ENCODE data around the gene THAP11. TPM values are rescaled to one million over a fixed set of nuclear protein-coding genes. Genes with fewer than 3 reads are reported as not detected.

The THAP11 gene
- polyA plus RNA-seq, 2 of the 4 experiments (the other 2 are of a cell fraction): 30.9 to 33.2 TPM

DNA sequence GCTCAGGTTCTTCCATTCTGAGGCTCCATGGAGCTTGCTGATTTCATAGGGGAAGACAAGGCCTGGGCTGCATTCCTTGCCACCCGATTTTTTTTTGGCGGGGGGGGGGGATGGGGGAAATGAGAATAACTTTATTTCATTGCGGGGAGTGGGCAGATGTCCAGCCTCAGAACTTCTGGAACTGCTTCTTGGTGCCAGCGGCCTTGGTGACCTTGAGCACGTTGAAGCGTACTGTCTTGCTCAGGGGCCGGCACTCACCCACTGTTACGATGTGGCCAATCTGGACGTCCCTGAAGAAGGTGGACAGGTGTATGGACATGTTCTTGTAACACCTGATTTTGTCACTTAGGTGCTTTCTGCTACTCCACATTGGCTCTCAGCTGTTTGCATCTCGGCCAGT is 13.7 kb downstream of the THAP11 start:
- no peak for DNase-seq (ENCODE audit: low read depth in 1 of 2, low spot score in 1 of 2)
- Histone ChIP-seq H3K4me2 (no peak overlapping the region), H3K4me1 (peaks cover 40% of the 10 kb centered on the region), H3K27ac (no peak overlapping the region), H3K4me3 (no peak overlapping the region), H3K9me3 (no peaks in the 10 kb centered on the region)
- TF ChIP-seq FOXS1 (CRISPR knock-in tag; IDR thresholded peaks at IDR 0.05) (no peak), ESRRA (IDR thresholded peaks at IDR 0.05; ENCODE audit: borderline replicate concordance, low read length) (no peak), GATA3 (IDR thresholded peaks at IDR 0.05; ENCODE audit: borderline replicate concordance) (no peak)
- TF ChIP-seq, protein P1, sequence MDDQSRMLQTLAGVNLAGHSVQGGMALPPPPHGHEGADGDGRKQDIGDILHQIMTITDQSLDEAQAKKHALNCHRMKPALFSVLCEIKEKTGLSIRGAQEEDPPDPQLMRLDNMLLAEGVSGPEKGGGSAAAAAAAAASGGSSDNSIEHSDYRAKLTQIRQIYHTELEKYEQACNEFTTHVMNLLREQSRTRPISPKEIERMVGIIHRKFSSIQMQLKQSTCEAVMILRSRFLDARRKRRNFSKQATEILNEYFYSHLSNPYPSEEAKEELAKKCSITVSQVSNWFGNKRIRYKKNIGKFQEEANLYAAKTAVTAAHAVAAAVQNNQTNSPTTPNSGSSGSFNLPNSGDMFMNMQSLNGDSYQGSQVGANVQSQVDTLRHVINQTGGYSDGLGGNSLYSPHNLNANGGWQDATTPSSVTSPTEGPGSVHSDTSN (IDR thresholded peaks at IDR 0.05): no peak
- FAIRE-seq: no peak
- WGBS (ENCODE audit: missing lambda C conversion rate): 87% methylated on average over 10 of the region's 10 CpGs
- ChIA-PET POLR2A (no interaction called here), CTCF (interaction anchor here (0.7 to 1.9 kb wide), 5 partner anchors 9 to 61 kb away, joined by 3 to 10 read pairs (median 4); no protein-coding TSS in a partner anchor)
- ATAC-seq: no peak

DNA sequence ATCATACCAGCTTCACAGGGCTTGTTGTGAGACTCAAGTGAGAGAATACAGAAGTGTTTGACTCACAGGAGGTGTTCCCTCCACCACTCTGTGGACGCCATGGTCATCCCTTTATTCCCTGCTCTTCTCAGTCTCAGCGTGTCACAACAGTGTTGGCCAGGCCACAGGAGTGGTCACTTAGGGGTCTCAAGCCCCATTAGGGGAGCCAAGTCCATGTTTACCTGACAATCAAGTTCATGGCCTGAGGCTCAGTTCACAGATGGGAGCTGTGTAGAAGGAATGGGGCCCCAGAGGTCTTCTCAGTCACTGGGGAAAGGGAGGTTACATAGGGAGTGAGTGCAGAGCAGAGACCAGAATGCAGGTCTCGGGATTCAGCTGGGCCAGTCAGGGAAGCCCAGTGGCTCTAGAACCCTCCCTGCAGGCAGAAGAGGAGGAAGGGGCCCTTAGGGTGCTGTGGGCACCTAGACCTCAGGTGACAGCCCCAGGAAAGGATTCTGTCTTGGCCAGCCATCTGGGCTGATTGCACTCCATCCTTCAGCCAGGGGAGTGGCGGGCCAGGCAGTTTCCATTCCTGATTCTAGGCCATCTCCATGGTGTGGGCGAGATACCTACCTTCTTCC is 14.9 kb downstream of the THAP11 start:
- peak overlapping the region in 1 of 2 experiments; percentile 56; a peak in 3 of 6 replicates for H3K27ac ChIP-seq
- CTCF ChIA-PET: interaction anchor here (0.7 to 1.7 kb wide), 5 partner anchors 9 to 58 kb away, joined by 3 to 7 read pairs (median 3); partner anchors contain the start of gene NRN1L

DNA sequence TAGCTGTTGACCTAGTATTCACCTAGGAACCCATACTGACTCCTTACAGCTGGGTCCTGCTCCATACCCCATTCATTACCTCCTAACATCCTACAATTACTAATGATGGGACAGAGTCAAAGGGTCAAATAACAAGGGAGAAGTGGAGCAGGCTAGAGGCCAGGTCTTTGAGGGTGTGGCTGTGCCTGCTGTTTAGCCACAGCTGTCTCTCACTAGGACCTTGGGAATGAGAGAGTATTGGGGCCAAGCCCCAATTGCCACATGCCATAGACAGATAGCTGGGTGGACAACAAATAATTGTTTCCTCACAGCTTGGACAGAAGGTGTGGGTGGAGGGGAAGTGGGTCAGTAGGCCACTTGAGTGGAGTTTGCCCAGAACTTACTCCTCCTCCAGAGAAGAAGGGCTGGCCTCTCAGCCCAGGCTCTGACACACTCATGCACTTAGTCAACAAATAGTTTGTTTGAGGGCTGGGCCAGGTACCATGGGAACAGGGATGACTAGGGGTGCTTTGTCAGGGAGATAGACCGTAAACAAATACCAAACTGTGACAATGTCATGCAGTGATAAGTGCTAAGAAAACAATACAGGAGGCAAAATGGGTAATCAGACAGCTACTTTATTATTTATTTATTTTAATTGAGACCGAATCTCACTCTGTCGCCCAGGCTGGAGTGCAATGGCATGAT is 15.6 kb downstream of the THAP11 start:
- ChIA-PET CTCF (interaction anchor here (0.7 to 1.7 kb wide), 5 partner anchors 9 to 58 kb away, joined by 3 to 7 read pairs (median 3); partner anchors contain the start of gene NRN1L), POLR2A (interaction anchor here (0.7 kb wide), 1 partner anchor 41 kb away, joined by 3 read pairs; no protein-coding TSS in a partner anchor)
- no peak for FAIRE-seq
- Histone ChIP-seq H3K4me3 (no peak overlapping the region), H3K4me2 (peak overlapping the region; percentile 65), H3K4me1 (peaks cover 54% of the 10 kb centered on the region), H3K9me3 (no peaks in the 10 kb centered on the region), H3K27ac (peak overlapping the region in 1 of 2 experiments; percentile 56; a peak in 3 of 6 replicates)
- TF ChIP-seq KDM1A (IDR thresholded peaks at IDR 0.05; ENCODE audit: low read depth): no peak
- TF ChIP-seq PHF8 (IDR thresholded peaks at IDR 0.05; ENCODE audit: borderline replicate concordance, low read depth): no peak
- TF ChIP-seq GATA3 (IDR thresholded peaks at IDR 0.05; ENCODE audit: borderline replicate concordance): peak; percentile 29; the same call in 1 of the 2 replicates
- TF ChIP-seq FOSL2 (IDR thresholded peaks at IDR 0.05): no peak; the same call in 1 of the 2 replicates
- peak; percentile 85 for TF ChIP-seq FOSL2 (CRISPR knock-in tag; IDR thresholded peaks at IDR 0.05)
- TF ChIP-seq CEBPB (IDR thresholded peaks at IDR 0.05): no peak
- TF ChIP-seq, protein P2, sequence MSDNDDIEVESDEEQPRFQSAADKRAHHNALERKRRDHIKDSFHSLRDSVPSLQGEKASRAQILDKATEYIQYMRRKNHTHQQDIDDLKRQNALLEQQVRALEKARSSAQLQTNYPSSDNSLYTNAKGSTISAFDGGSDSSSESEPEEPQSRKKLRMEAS (IDR thresholded peaks at IDR 0.05): 0 out of 2 replicates have a peak, but pooled peaks have one; percentile 37
- TF ChIP-seq MAFK (IDR thresholded peaks at IDR 0.05; ENCODE audit: partially characterized antibody): peak; percentile 34
- TF ChIP-seq, protein P1 (IDR thresholded peaks at IDR 0.05): peak; percentile 54; the same call in 1 of the 2 replicates
- no peak for TF ChIP-seq MYC (IDR thresholded peaks at IDR 0.05; ENCODE audit: borderline replicate concordance, low read length)
- ATAC-seq: peak; percentile 97 to 98
- DNase-seq (ENCODE audit: low read depth in 1 of 2, low spot score in 1 of 2): peak; percentile 95 to 96
- 26% methylated on average over 3 of the region's 3 CpGs for WGBS (ENCODE audit: missing lambda C conversion rate)

More for the DNA sequence above, 14.9 kb downstream of the THAP11 start:
- no peak for DNase-seq (ENCODE audit: low read depth in 1 of 2, low spot score in 1 of 2)
- WGBS (ENCODE audit: missing lambda C conversion rate): 87% methylated on average over 5 of the region's 5 CpGs
- no peaks in the 10 kb centered on the region for H3K9me3 ChIP-seq
- H3K4me3 ChIP-seq: no peak overlapping the region
- no peak for TF ChIP-seq TP53 (CRISPR knock-in tag; IDR thresholded peaks at IDR 0.05)
- TF ChIP-seq CHD4 (IDR thresholded peaks at IDR 0.05; ENCODE audit: borderline replicate concordance): no peak
- TF ChIP-seq HEYL (CRISPR knock-in tag; IDR thresholded peaks at IDR 0.05): no peak
- TF ChIP-seq, protein P1 (IDR thresholded peaks at IDR 0.05): no peak
- TF ChIP-seq SMC3 (IDR thresholded peaks at IDR 0.05): no peak
- no peak for TF ChIP-seq RARB (CRISPR knock-in tag; IDR thresholded peaks at IDR 0.05)
- POLR2A ChIA-PET: no interaction called here
- H3K4me1 ChIP-seq: peaks cover 48% of the 10 kb centered on the region
- peak; percentile 35 to 51; a peak in 5 of 6 replicates for ATAC-seq
- FAIRE-seq: no peak
- peak overlapping the region; percentile 65 for H3K4me2 ChIP-seq

Measured in A549 (cell line).